ACC112 (cell line): Measurements from ENCODE around the gene TMPO.
"Not testable (repeated sequence)": the region's sequence is repeated elsewhere in the genome, so short reads cannot be mapped to it uniquely, and the experiment has no call there.

ENCODE experiments used
- H2AFZ ChIP-seq: fragments of 200-600 bp; sonication (generic); one replicate; pipeline ENCODE4 v1.6.0; 2017; ENCODE audit warnings: antibody characterized with exemption, low read length; ENCODE audit not compliant: unreplicated experiment
- H3K27ac ChIP-seq: fragments of 200-600 bp; sonication (generic); 2 replicates; pipeline ENCODE4 v1.5.1; 2014; ENCODE audit warnings: low read depth, mild to moderate bottlenecking, antibody characterized with exemption, low read length, moderate library complexity
- H3K27me3 ChIP-seq: fragments of 200-600 bp; sonication (generic); 2 replicates; pipeline ENCODE4 v1.6.1; 2014; ENCODE audit warnings: mild to moderate bottlenecking, antibody characterized with exemption, low read length, moderate library complexity, mixed read lengths; ENCODE audit not compliant: insufficient read depth
- H3K36me3 ChIP-seq: fragments of 200-600 bp; sonication (generic); 2 replicates; pipeline ENCODE4 v1.6.1; 2016; ENCODE audit warnings: mild to moderate bottlenecking, antibody characterized with exemption, low read length, moderate library complexity, mixed read lengths; ENCODE audit not compliant: insufficient read depth
- H3K4me1 ChIP-seq: fragments of 200-600 bp; sonication (generic); one replicate; pipeline ENCODE4 v1.6.1; 2016; ENCODE audit warnings: low read length, mixed read lengths; ENCODE audit not compliant: insufficient read depth, unreplicated experiment, control insufficient read depth
- H3K4me3 ChIP-seq: fragments of 200-600 bp; sonication (generic); 2 replicates; pipeline ENCODE4 v1.5.1; 2014; ENCODE audit warnings: mild to moderate bottlenecking, low read depth, low read length
- H3K79me2 ChIP-seq: fragments of 200-600 bp; sonication (generic); one replicate; pipeline ENCODE4 v1.6.0; 2016; ENCODE audit warnings: low read length; ENCODE audit not compliant: control insufficient read depth, unreplicated experiment, insufficient read depth

The TMPO gene

GRCh38 chr12:98594050-98594835 is 78.9 kb downstream of the TMPO start:
- Histone ChIP-seq H3K27ac (peak overlapping the region; percentile 79), H2AFZ (peak overlapping the region; percentile 27), H3K4me3 (peak overlapping the region; percentile 81), H3K79me2 (peaks cover 50% of the 10 kb centered on the region), H3K36me3 (peaks cover 25% of the 10 kb centered on the region), H3K27me3 (no peaks in the 10 kb centered on the region), H3K4me1 (peaks cover 5% of the 10 kb centered on the region)

- peaks cover 57% of the 10 kb centered on the region for H3K79me2 ChIP-seq
- peaks cover 5% of the 10 kb centered on the region for H3K4me1 ChIP-seq
- H2AFZ ChIP-seq: no peak overlapping the region
- peak overlapping the region; percentile 79 for H3K27ac ChIP-seq
- H3K36me3 ChIP-seq: peaks cover 32% of the 10 kb centered on the region
- H3K4me3 ChIP-seq: peak overlapping the region; percentile 81
- H3K27me3 ChIP-seq: no peaks in the 10 kb centered on the region
These were observed 80.0 kb downstream of the TMPO start for GRCh38 chr12:98595243-98595988.

- peaks cover 61% of the 10 kb centered on the region for H3K79me2 ChIP-seq
- H3K4me3 ChIP-seq, H3K4me1 ChIP-seq, H3K27me3 ChIP-seq, H3K27ac ChIP-seq, H2AFZ ChIP-seq: not testable (repeated sequence)
- H3K36me3 ChIP-seq: peaks cover 42% of the 10 kb centered on the region
These were observed 81.9 kb downstream of the TMPO start for GRCh38 chr12:98597313-98597712.
